Measurements from ENCODE around the gene MTX1. TPM values are rescaled to one million over a fixed set of nuclear protein-coding genes. Genes with fewer than 3 reads are reported as not detected.
"Not testable (repeated sequence)": the region's sequence is repeated elsewhere in the genome, so short reads cannot be mapped to it uniquely, and the experiment has no call there.

MTX1 gene
- total RNA-seq, 1 donor from 2014 or later: 38.8 TPM

GRCh38 chr1:155191904-155192303 is 16.6 kb upstream of the MTX1 start:
- Mint-ChIP-seq H3K27me3 (ENCODE audit: unreplicated experiment) (peaks cover 35% of the 10 kb centered on the region), H3K36me3 (ENCODE audit: low read depth, unreplicated experiment) (peaks cover 20% of the 10 kb centered on the region), H3K4me1 (ENCODE audit: unreplicated experiment) (peaks cover 23% of the 10 kb centered on the region), H3K9me3 (ENCODE audit: unreplicated experiment) (no peaks in the 10 kb centered on the region), H3K4me3 (ENCODE audit: unreplicated experiment) (peak overlapping the region; percentile 47), H3K27ac (ENCODE audit: unreplicated experiment) (peak overlapping the region; percentile 74)
- no peak for DNase-seq (ENCODE audit: low spot score)
- no peak for TF ChIP-seq CTCF (IDR thresholded peaks at IDR 0.05; ENCODE audit: unreplicated experiment)

GRCh38 chr1:155192346-155193274 is 15.9 kb upstream of the MTX1 start:
- Mint-ChIP-seq H3K4me1 (ENCODE audit: unreplicated experiment) (peaks cover 23% of the 10 kb centered on the region), H3K36me3 (ENCODE audit: low read depth, unreplicated experiment) (peaks cover 18% of the 10 kb centered on the region), H3K27ac (ENCODE audit: unreplicated experiment) (no peak overlapping the region), H3K9me3 (ENCODE audit: unreplicated experiment) (no peaks in the 10 kb centered on the region), H3K4me3 (ENCODE audit: unreplicated experiment) (peak overlapping the region; percentile 47), H3K27me3 (ENCODE audit: unreplicated experiment) (peaks cover 37% of the 10 kb centered on the region)
- TF ChIP-seq CTCF (IDR thresholded peaks at IDR 0.05; ENCODE audit: unreplicated experiment): no peak
- DNase-seq (ENCODE audit: low spot score): no peak

GRCh38 chr1:155193275-155193990 is 15.1 kb upstream of the MTX1 start:
- peaks cover 20% of the 10 kb centered on the region for H3K36me3 Mint-ChIP-seq (ENCODE audit: low read depth, unreplicated experiment)
- DNase-seq (ENCODE audit: low spot score): peak; percentile 99
- peak overlapping the region; percentile 95 for H3K27ac Mint-ChIP-seq (ENCODE audit: unreplicated experiment)
- no peaks in the 10 kb centered on the region for H3K9me3 Mint-ChIP-seq (ENCODE audit: unreplicated experiment)
- H3K4me3 Mint-ChIP-seq (ENCODE audit: unreplicated experiment): peak overlapping the region; percentile 91
- peak; percentile 89 for TF ChIP-seq CTCF (IDR thresholded peaks at IDR 0.05; ENCODE audit: unreplicated experiment)
- H3K4me1 Mint-ChIP-seq (ENCODE audit: unreplicated experiment): peaks cover 23% of the 10 kb centered on the region
- peaks cover 32% of the 10 kb centered on the region for H3K27me3 Mint-ChIP-seq (ENCODE audit: unreplicated experiment)

- DNase-seq (ENCODE audit: low spot score); H3K9me3 Mint-ChIP-seq (ENCODE audit: unreplicated experiment): not testable (repeated sequence)
- Mint-ChIP-seq H3K27ac (ENCODE audit: unreplicated experiment) (peak overlapping the region; percentile 95), H3K36me3 (ENCODE audit: low read depth, unreplicated experiment) (peaks cover 20% of the 10 kb centered on the region), H3K4me3 (ENCODE audit: unreplicated experiment) (peak overlapping the region; percentile 91), H3K4me1 (ENCODE audit: unreplicated experiment) (peaks cover 23% of the 10 kb centered on the region), H3K27me3 (ENCODE audit: unreplicated experiment) (peaks cover 32% of the 10 kb centered on the region)
Measured at GRCh38 chr1:155193991-155194240, 14.6 kb upstream of the MTX1 start.

GRCh38 chr1:155195201-155196102 is 13.0 kb upstream of the MTX1 start:
- Mint-ChIP-seq H3K4me3 (ENCODE audit: unreplicated experiment) (peak overlapping the region; percentile 90), H3K4me1 (ENCODE audit: unreplicated experiment) (peaks cover 23% of the 10 kb centered on the region), H3K9me3 (ENCODE audit: unreplicated experiment) (no peaks in the 10 kb centered on the region), H3K27ac (ENCODE audit: unreplicated experiment) (peak overlapping the region; percentile 91), H3K36me3 (ENCODE audit: low read depth, unreplicated experiment) (peaks cover 28% of the 10 kb centered on the region), H3K27me3 (ENCODE audit: unreplicated experiment) (peaks cover 35% of the 10 kb centered on the region)
- TF ChIP-seq CTCF (IDR thresholded peaks at IDR 0.05; ENCODE audit: unreplicated experiment): no peak
- DNase-seq (ENCODE audit: low spot score): no peak
